Activated gamma-delta T cell (primary cell): ENCODE measurements around the gene COL1A1.

Experiments
- DNase-seq: peaks from one replicate; lab custom pipeline; 2025; lab: John Stamatoyannopoulos, UW

Gene COL1A1

DNA sequence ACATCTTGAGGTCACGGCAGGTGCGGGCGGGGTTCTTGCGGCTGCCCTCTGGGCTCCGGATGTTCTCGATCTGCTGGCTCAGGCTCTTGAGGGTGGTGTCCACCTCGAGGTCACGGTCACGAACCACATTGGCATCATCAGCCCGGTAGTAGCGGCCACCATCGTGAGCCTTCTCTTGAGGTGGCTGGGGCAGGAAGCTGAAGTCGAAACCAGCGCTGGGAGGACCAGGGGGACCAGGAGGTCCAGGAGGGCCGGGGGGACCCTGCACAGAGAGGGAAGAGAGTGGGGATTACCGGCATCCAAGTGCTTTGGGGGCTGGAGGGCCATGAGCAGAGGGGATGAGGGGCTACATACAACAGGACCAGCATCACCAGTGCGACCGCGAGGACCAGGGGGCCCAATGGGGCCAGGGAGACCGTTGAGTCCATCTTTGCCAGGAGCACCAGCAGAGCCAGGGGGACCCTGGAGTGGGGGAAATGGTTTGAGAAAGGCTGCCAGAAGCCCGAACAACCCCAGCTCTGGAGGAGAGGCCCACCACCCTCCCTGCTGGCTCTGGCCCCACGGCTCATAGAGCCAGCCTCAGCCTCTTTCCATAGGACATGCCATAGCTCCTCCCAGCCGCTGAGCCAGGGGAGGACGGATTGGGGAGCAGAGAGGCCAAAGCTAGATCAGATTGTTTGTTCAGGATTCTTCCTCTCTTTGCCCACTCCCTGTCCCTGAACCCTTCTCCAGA lies 14.6 kb downstream of the COL1A1 start:
- DNase-seq, result no peak

DNA sequence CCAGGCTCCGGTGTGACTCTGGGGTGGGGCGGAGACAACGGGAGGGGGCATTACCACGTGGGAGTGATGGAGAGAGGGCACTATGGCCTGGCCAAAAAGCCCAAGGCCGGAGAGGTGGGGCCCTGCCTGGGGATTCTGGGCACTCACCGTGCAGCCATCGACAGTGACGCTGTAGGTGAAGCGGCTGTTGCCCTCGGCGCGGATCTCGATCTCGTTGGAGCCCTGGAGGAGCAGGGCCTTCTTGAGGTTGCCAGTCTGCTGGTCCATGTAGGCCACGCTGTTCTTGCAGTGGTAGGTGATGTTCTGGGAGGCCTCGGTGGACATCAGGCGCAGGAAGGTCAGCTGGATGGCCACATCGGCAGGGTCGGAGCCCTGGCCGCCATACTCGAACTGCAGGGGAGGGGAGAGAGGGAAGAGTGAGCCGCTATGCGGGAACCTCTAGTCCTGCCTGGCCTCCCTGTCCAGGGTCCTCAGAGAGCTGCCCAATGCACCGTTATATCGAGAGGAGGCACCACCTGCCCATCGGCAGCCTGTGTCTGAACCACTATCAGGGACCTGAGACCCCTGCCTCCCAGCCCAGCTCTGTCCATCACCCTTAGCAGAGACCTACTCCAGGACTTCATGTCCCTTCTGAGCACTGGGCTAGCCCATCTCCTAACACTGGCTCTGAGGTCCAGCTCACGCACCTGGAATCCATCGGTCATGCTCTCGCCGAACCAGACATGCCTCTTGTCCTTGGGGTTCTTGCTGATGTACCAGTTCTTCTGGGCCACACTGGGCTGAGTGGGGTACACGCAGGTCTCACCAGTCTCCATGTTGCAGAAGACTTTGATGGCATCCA lies 15.6 kb downstream of the COL1A1 start:
- no peak for DNase-seq

DNA sequence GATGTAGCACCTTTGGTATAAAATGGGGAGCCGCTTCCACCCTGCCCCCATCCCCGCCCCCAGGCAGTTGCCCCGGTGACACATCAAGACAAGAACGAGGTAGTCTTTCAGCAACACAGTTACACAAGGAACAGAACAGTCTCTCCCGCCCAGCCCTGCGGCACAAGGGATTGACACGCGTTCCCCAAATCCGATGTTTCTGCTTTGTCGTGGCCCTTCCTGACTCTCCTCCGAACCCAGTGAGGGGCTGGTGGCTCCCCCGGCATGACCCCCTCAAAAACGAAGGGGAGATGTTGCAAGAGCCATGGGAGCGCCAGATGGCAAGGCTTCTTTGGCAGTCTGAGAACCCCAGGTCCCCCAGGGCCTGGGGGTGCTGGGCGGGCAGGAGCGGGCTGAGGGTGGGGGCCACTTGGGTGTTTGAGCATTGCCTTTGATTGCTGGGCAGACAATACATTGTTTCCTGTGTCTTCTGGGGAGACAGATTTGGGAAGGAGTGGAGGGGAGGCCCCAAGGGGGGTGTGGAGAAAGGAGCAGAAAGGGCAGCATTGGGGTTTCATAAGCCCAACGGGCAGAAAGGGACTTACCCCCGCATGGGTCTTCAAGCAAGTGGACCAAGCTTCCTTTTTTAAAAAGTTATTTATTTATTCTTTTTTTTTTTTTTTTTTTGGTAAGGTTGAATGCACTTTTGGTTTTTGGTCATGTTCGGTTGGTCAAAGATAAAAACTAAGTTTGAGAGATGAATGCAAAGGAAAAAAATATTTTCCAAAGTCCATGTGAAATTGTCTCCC lies 16.6 kb downstream of the COL1A1 start:
- DNase-seq, result no peak

DNA sequence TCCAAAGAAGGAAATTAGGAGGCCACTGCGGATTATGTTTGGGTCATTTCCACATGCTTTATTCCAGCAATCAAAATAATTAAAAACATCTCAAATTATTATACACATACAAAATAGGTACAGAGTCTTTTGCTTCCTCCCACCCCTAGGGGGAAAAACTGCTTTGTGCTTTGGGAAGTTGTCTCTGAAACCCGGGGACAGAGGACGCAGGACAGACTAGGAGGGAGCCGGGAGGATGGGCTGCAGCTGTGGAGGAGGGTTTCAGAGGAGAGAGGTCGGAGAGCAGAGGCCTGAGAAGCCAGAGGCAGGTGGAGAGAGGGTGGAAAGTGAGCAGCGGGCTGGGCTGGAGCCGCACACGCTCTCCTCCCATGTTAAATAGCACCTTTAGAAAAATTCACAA lies 17.4 kb downstream of the COL1A1 start:
- DNase-seq, result no peak

DNA sequence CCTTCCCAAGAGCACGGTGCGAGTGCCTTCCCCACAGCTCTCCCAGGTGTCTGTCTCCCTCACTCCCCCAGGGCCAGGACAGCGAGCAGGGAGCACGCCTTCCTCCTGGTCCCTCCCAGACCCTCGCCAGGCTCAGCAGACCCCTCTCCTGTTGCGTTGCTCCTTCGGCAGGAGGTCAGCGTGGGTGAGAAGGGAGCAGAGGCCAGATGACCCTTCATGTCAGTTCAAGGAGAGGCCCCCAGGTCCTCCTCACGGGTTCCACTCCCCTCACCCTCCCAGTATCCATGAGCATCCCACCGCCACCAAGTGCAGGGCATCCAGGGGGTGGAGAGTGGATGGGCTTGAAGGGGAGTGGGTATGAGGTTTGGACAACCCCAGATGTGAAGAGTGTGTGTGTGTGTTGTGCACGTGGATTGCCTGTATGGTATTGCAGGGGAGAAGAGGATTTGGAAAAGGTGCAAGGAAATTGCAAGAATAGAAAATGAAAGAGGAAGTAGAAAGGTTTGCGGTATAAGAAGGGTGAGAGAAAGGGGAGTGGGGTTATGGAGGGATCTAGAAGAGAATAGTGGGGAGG lies 17.9 kb downstream of the COL1A1 start:
- no peak for DNase-seq

DNA sequence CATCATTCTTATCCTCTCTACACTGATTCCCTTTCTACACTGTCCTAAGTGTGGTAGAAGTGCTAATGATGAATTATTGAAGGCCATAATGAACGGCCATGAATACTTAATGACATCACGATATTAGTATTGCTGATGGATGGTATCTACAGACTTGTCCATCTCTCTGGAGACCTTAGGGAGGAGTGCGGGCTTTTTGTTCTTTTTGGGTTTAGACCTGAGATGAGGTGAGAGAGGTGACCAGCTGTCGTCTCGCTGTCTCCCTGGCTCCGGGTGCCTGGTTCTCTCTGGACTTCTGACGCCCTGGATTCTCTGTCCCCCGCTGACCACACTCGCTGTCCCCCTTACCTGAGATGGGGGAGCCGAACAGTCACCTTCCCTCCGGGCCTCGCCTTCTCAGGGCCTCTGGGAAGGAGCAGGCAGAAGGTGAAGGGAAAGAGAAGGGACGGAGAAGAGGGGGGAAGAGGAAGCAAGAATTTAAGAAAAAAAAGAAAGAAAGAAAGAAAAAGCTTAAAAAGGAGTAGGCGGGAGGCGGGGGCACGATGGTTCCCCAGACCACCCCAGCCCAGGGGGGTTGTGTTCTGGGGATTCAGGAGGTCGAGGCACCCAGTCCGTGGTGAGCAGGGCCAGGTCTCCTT lies 18.5 kb downstream of the COL1A1 start:
- DNase-seq, result no peak

DNA sequence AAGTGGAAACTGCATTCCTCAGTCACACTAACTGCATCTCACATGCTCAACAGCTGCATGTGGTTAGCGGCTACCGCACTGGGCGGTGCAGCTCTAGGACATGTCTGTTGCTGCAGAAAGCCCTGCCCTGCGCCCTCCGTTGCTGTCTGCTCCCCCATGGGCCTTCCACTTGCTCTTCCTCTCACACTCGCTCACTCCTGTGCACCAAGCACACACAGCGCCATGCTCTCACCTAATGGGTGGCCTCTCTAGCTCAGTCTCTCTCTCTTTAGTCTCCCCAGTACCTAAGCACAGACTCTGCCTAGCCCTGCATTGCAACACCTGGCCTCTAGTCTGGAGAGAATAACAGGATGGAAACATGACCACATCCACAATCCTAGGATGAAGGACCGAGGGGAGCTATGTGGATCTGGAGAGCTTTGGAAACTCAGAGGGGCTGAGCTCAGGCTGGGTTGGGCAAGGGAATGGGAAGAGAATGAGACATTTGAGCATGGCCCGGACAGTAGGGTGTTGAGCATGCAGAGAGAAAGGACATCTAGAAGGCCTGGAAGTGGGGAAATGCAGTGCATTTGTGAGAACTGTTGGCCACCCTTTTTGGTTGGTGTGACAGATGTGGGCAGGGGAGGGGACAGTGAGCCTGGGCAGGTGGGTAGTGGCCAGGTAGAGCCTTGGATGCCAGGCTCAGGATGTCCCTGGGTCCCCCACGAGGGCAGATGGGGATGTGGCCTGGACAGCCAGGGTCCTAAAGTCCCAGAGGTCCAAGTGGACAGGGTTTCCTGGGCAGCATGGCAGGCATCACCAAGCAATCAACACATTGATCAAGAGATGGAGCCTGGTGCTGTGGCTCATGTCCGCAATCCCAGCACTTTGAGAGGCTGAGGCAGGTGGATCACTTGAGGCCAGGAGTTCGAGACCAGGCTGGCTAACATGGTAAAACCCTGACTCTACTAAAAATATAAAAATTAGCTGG lies 19.6 kb downstream of the COL1A1 start:
- DNase-seq, result no peak

DNA sequence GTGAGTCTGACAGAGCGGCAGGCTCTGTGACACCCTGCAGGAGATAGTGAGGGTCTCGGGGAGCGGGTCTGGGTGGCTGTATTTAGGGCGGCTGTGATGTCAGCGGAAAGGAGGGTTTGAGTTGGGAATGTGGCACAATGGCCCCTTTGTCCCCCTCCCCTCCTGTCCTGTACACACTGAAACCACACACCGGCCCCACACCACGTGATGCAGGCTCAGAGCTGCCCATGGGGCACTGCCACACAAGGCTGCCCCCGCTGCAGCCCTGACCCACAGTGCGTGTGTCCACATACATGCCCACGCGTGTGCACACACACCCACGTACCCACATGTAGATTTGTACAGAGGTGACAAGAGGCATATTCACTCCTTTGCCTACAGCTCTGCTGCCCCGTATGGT lies 20.3 kb downstream of the COL1A1 start:
- no peak for DNase-seq

DNA sequence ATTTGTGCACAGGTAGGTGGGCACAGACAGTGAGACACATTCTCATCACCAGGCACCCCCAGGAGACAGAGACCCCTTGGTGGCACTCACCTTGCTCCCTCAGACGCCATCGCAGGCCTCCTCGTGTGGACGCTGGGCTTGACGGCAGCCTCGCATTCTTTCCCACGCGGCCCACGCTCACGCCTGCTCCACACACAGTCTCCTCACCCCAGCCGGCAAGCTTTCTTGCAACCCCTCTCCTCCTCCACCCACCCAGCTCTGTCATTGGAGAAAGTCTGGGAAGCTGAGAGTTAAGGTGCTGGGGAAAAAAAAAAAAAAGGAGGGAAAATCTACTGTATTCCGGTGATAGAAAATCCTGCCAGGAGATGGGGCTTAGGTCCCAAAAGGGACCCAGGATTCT lies 20.8 kb downstream of the COL1A1 start:
- DNase-seq, result no peak

DNA sequence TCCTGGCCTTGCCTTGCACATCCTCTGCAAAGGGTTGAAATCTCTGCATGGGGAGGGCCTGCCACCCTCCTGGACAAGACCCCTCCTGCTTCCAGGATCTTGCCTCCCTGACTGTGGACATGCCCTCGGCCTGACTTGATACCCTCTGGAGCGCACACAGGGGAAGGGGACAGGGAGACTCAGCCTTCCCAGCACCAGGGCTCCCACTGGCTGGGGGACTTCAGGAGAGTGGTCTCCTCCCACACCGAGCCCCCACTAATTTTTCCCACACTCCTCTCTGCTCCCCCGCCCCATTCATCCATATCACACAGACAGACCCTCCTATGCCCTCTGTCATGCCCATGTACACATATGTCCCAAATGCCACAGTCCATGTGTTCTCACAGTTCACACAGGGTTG lies 21.3 kb downstream of the COL1A1 start:
- no peak for DNase-seq

DNA sequence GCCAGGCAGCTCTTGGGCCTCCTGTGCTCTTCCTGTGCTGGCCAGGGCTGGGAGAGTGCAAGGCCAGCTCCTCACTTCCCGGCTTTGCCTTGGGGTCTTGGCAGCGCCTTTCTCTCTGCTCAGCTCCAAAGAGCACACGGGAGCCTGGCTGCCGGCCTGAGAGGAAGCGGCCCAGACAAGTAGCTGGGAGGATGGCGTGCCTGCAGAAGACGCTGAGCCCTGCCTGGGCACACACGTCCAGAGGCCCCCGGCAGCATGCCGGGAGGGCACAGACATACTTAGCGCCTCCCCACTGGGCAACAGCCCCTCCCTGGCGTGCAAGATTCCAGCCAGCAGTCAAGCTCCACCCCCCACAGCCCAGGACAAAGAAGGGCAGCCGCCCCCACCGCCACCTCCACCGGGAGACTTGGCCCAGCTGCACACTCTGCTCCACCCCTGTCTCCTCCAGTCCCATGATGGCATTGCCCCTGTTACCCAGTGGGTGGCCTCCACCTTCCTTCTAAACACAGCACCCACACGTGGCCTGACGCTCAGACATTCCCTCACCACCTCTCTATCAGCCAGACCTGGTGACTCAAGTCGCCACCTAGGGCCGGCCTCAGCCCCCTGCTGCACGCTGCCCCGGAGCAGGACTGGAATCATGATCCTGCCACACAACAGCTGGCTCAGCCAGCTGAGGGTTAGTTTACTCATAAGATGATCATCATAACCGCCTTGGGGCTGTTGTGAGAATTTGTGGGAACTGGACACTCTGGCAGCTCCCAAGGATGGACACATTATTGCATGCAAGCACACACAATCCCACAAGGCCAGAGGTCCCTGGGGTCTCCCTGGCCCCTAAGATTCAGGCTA lies 23.2 kb downstream of the COL1A1 start:
- DNase-seq, result no peak

DNA sequence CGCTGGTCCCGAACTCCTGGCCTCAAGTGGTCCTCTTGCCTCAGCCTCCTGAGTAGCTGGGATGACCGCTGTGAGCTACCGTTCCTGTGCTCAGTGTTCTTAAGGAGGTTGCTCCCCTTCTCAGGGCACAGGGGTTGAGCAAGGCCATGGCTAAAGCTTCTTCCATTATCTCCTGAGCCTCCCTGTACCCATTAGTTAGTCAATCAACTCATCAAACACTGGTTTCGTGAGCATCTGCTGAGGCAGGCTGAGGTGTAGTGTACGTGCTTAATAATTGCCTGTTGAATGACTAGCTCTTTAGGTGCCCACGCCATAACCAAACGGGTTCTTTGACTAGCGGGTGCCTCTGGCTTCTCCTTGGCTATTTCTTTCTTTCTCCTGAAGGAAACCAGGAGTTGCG lies 24.0 kb downstream of the COL1A1 start:
- DNase-seq, result no peak

DNA sequence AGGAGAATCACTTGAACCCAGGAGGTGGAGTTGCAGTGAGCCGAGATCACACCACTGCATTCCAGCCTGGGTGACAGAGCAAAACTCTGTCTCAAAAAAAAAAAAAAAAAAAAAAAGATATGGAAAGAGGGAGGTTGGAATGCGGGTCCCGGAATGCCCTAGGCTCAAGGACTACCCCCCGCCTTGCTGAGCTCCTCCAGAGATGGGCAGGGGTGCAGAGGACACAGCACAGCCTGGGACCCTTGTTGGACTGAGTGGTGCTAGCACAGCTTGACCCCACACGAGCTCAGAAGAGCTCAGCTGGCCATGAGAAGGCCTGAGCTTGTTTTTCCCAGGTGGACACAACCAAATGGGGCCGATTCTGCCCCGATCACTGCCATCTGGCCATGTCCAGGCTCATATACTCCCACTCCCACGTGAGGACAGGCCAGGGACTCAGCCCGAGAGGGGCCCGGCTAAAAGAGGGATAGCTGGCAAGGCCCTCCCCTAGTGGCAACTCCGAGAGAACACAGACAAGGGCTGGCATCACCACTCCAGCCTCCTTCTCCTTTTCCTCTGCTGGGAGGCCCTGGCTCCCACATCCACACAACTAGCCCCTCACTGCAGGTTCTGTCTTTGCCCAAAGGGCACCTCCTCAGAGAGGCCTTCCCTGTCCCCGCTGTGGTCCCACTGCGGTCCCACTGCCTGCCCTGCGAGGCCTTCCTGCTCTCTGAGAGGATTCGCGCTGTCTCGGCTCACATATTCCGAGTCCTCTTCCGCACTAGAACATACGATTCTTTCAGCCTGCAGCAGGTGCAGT lies 24.7 kb downstream of the COL1A1 start:
- DNase-seq, result no peak

DNA sequence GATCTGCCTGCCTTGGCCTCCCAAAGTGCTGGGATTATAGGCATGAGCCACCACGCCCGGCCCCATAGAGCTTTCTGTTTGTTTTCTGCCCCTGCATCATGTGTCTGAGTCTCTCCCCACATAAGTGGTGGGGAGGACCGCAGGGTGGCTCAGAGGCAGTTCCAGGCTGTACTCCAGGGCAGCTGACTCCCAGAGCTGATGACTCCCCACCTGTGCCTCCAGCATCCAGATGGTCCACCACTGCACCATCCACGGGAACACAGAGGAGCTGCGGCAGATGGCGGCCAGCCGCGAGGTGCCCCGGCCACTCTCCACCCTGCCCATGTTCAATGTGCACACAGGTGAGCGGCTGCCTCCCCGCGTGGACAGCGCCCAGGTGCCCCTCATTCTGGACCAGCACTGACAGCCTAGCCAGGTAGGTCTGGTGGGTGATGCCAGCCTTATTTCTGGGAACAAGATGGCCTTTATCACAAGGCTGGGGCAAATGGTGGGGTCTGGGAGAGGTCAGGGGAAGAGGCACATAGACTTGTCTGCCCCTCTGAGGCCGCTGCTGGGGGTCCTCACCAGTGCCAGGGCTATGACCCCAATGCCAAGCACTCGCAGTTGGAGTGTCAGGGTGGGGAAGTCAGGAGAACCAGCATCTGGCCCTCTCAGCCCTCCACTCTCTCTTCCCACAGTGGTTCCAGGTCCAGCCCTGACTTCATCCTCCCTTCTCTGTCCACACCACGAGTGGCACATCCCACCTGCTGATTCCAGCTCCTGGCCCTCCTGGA lies 26.2 kb downstream of the COL1A1 start:
- DNase-seq, result no peak

DNA sequence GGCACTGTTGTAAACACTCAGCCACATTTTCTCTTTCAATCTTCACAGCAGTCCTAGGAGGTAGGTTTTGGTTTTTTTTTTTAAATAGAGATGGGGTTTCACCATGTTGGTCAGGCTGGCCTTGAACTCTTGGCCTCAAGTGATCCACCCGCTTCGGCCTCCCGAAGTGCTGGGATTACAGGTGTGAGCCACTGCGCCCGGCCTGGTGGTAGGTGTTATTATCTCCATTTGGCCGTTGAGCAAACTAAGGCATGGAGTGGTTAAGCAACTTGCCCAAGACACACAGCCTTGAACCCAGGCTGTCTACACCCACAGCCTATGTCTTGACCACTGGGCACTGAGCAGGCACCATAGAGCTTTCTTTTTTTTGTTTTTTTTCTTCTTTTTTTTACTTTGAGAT lies 27.0 kb downstream of the COL1A1 start:
- no peak for DNase-seq

DNA sequence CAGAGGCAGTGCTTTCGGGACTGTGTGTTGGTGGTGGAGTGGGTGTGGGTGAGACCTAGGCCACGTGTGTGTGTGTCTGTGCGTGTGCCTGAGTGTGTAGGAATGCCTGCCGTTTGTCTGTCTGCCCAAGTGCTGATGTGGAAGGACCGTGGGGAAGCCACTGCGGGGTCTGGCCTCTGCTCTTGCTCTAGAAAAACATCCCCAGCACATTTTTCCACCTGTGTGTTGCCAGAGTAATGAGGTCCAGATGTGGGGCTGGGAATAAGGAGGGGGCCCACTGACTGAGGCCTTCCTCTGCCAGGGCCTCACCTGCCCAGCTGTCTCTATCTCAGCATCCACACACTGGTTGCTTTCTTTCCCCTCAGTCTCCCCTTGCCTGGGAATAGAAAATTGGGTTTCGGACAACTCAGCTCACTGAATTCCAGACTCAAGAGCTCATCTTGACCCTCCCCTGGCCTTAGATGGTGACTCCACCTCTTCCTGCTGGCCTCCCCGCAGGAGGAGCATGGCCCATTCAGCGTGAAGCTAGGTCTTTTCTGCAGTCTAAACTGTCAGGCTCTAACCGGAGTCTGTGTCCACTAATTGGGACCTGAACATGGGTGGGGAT lies 28.0 kb downstream of the COL1A1 start:
- no peak for DNase-seq

DNA sequence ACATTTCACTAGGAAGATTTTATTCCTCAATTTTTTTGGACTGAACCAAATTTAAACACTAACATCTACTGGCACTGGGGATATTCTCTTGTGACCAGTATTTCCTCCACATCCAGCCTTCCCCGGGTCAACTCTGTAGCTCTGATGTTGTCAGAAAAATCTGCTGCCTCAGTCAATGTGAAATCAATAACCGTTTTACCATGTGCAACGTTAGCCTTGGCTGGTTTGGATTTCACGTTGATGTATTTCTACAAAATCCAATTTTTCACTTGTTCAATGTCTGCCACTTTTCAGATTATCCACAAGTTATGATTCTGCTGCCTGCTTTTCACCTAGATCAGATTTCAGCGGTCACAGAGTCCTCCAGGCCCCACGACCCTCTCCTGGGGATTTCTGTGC lies 28.5 kb downstream of the COL1A1 start:
- DNase-seq, result no peak

DNA sequence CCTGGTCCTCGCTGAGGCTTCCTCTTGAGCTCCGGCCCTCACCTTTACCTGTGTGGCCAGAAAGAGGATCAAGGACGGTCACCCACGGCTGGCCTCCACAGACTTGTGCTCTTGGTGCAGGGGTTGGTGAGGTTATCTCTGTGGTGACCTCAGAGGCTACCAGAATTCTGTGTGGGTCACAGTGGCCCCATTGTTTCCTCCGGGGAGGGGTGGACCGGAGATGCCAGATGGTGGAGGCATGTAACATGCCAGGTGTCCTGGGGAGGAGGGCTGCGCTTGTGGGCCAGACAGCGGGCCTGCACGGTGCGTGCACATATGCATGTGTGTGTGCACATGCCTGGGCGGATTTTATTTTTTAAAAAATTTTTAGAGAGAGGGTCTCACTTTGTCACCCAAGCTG lies 29.3 kb downstream of the COL1A1 start:
- no peak for DNase-seq
